HEK293 (cell line): Measurements from ENCODE around the gene ERBB4.

ENCODE experiments used
- CTCF ChIA-PET: fragments of 350-600 bp; formaldehyde crosslinking; extraction: SDS; loops from one replicate; lab custom pipeline; 2021; ENCODE audit warnings: antibody characterized with exemption; lab: Yijun Ruan, JAX
- POLR2A ChIA-PET: fragments of 300-600 bp; formaldehyde crosslinking; extraction: SDS; loops from one replicate; lab custom pipeline; 2020; ENCODE audit warnings: antibody characterized with exemption, inconsistent platforms; lab: Yijun Ruan, JAX
- H3K27ac ChIP-seq: fragments of 200-500 bp; sonication (Bioruptor generic); 2 replicates; pipeline ENCODE4 v1.5.1; 2014; ENCODE audit warnings: low read depth, low read length, control low read depth, inconsistent platforms; ENCODE audit errors: extremely low read depth
- H3K36me3 ChIP-seq, 2 experiments: fragments of 200-500 bp in 1 of 2; sonication (Bioruptor generic) in 1 of 2; 1 replicate in 1 of 2; 2 replicates in 1 of 2; pipeline ENCODE4 v1.5.1; 2014 to 2017; ENCODE audit warnings: inconsistent platforms in 2 of 2, low read length in 2 of 2; ENCODE audit not compliant: control insufficient read depth in 2 of 2, insufficient read depth in 1 of 2
- H3K4me1 ChIP-seq: fragments of 200-500 bp; sonication (Bioruptor generic); 2 replicates; pipeline ENCODE4 v1.5.1; 2014; ENCODE audit warnings: mild to moderate bottlenecking, low read length, inconsistent platforms; ENCODE audit not compliant: control insufficient read depth, insufficient read depth
- H3K4me3 ChIP-seq: 2 replicates; pipeline ENCODE4 v1.5.1; 2011; ENCODE audit warnings: low read depth, mild to moderate bottlenecking, control low read depth, low read length, moderate library complexity
- H3K9me3 ChIP-seq: fragments of 200-500 bp; sonication (Bioruptor generic); 2 replicates; pipeline ENCODE4 v1.5.1; 2014; ENCODE audit warnings: low read depth, low read length, inconsistent platforms; ENCODE audit not compliant: control insufficient read depth, insufficient read depth
- BCL11B ChIP-seq: fragments of 450-650 bp; formaldehyde crosslinking; IDR thresholded peaks from 2 replicates; pipeline ENCODE4 v1.5.1; 2016; ENCODE audit warnings: low read depth, missing biosample characterization, missing genetic modification characterization
- FEZF1 ChIP-seq: fragments of 450-650 bp; formaldehyde crosslinking; IDR thresholded peaks from 2 replicates; pipeline ENCODE4 v1.5.1; 2016; ENCODE audit warnings: missing biosample characterization, missing genetic modification characterization
- IKZF3 ChIP-seq: fragments of 450-650 bp; IDR thresholded peaks from 2 replicates; pipeline ENCODE4 v1.5.0; 2018; ENCODE audit warnings: missing biosample characterization, mild to moderate bottlenecking, missing genetic modification characterization, moderate library complexity
- MZF1 ChIP-seq: fragments of 450-650 bp; formaldehyde crosslinking; IDR thresholded peaks from 2 replicates; pipeline ENCODE4 v1.5.1; 2017; ENCODE audit warnings: missing biosample characterization, missing genetic modification characterization, borderline replicate concordance
- RBAK ChIP-seq: fragments of 450-650 bp; formaldehyde crosslinking; IDR thresholded peaks from 2 replicates; pipeline ENCODE4 v1.5.1; 2016; ENCODE audit warnings: missing biosample characterization, missing genetic modification characterization
- REPIN1 ChIP-seq: fragments of 450-650 bp; formaldehyde crosslinking; IDR thresholded peaks from 2 replicates; pipeline ENCODE4 v1.5.1; 2017; ENCODE audit warnings: missing biosample characterization, missing genetic modification characterization, low read depth
- SCRT1 ChIP-seq: fragments of 450-650 bp; formaldehyde crosslinking; IDR thresholded peaks from 2 replicates; pipeline ENCODE4 v1.5.1; 2016; ENCODE audit warnings: missing biosample characterization, missing genetic modification characterization, borderline replicate concordance
- ZBTB20 ChIP-seq: fragments of 450-650 bp; formaldehyde crosslinking; IDR thresholded peaks from 2 replicates; pipeline ENCODE4 v1.5.1; 2016; ENCODE audit warnings: missing biosample characterization, missing genetic modification characterization
- ZFP3 ChIP-seq: fragments of 450-650 bp; formaldehyde crosslinking; IDR thresholded peaks from 2 replicates; pipeline ENCODE4 v1.5.1; 2016; ENCODE audit warnings: low read depth, missing biosample characterization, missing genetic modification characterization
- ZNF132 ChIP-seq: fragments of 450-650 bp; formaldehyde crosslinking; IDR thresholded peaks from 2 replicates; pipeline ENCODE4 v1.5.1; 2017; ENCODE audit warnings: missing biosample characterization, missing genetic modification characterization, borderline replicate concordance
- ZNF24 ChIP-seq: fragments of 450-650 bp; formaldehyde crosslinking; IDR thresholded peaks from 2 replicates; pipeline ENCODE4 v1.5.1; 2016; ENCODE audit warnings: missing biosample characterization, missing genetic modification characterization
- ZNF37A ChIP-seq: fragments of 450-650 bp; IDR thresholded peaks from 2 replicates; pipeline ENCODE4 v1.5.1; 2018; ENCODE audit warnings: missing biosample characterization, missing genetic modification characterization
- ZNF530 ChIP-seq: fragments of 450-650 bp; formaldehyde crosslinking; IDR thresholded peaks from 2 replicates; pipeline ENCODE4 v1.5.1; 2016; ENCODE audit warnings: low read depth, missing biosample characterization, missing genetic modification characterization
- TF ChIP-seq, protein P1 (sequence below): fragments of 450-650 bp; formaldehyde crosslinking; IDR thresholded peaks from 2 replicates; pipeline ENCODE4 v1.5.1; 2016; ENCODE audit warnings: missing biosample characterization, missing genetic modification characterization
- TF ChIP-seq, protein P2 (sequence below): fragments of 450-650 bp; formaldehyde crosslinking; IDR thresholded peaks from 2 replicates; pipeline ENCODE4 v1.5.1; 2016; ENCODE audit warnings: missing biosample characterization, missing genetic modification characterization
- TF ChIP-seq, protein P3 (sequence below): fragments of 450-650 bp; formaldehyde crosslinking; IDR thresholded peaks from 2 replicates; pipeline ENCODE4 v1.5.1; 2016; ENCODE audit warnings: missing biosample characterization, missing genetic modification characterization

ERBB4 gene

DNA sequence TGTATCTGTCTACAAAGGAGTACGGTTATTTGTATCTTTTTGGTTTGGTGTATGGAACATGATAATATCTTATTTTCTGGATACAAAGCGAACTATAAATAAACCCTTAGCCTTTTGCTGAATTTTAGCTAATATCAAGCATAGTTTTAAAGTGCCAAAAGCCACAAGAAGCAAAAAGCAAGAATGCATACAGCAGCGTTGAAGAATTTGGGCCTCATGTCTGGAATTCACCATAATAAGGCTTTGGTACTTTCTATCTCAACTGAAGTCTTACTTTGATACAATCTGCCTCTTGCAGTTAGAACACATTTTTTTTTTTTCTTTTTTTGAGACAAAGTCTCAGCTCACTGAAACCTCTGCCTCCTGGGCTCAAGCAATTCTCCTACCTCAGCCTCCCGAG lies 151.5 kb downstream of the ERBB4 start:
- Histone ChIP-seq H3K4me3 (no peak overlapping the region), H3K36me3 (no peaks in the 10 kb centered on the region), H3K9me3 (no peaks in the 10 kb centered on the region), H3K27ac (no peak overlapping the region), H3K4me1 (peaks cover 20% of the 10 kb centered on the region)
- TF ChIP-seq SCRT1, result no peak
- TF ChIP-seq BCL11B, result no peak
- no peak for TF ChIP-seq ZNF24 (tag by site-specific recombination)
- TF ChIP-seq ZBTB20 (tag by site-specific recombination), result no peak
- no peak for TF ChIP-seq REPIN1 (tag by site-specific recombination)
- TF ChIP-seq, protein P1, sequence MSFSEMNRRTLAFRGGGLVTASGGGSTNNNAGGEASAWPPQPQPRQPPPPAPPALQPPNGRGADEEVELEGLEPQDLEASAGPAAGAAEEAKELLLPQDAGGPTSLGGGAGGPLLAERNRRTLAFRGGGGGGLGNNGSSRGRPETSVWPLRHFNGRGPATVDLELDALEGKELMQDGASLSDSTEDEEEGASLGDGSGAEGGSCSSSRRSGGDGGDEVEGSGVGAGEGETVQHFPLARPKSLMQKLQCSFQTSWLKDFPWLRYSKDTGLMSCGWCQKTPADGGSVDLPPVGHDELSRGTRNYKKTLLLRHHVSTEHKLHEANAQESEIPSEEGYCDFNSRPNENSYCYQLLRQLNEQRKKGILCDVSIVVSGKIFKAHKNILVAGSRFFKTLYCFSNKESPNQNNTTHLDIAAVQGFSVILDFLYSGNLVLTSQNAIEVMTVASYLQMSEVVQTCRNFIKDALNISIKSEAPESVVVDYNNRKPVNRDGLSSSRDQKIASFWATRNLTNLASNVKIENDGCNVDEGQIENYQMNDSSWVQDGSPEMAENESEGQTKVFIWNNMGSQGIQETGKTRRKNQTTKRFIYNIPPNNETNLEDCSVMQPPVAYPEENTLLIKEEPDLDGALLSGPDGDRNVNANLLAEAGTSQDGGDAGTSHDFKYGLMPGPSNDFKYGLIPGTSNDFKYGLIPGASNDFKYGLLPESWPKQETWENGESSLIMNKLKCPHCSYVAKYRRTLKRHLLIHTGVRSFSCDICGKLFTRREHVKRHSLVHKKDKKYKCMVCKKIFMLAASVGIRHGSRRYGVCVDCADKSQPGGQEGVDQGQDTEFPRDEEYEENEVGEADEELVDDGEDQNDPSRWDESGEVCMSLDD (tag by site-specific recombination), result no peak
- TF ChIP-seq ZFP3, result no peak
- TF ChIP-seq, protein P2, sequence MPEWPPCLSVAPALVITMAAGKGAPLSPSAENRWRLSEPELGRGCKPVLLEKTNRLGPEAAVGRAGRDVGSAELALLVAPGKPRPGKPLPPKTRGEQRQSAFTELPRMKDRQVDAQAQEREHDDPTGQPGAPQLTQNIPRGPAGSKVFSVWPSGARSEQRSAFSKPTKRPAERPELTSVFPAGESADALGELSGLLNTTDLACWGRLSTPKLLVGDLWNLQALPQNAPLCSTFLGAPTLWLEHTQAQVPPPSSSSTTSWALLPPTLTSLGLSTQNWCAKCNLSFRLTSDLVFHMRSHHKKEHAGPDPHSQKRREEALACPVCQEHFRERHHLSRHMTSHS (tag by site-specific recombination), result no peak
- TF ChIP-seq ZNF37A (tag by site-specific recombination), result no peak
- TF ChIP-seq, protein P3, sequence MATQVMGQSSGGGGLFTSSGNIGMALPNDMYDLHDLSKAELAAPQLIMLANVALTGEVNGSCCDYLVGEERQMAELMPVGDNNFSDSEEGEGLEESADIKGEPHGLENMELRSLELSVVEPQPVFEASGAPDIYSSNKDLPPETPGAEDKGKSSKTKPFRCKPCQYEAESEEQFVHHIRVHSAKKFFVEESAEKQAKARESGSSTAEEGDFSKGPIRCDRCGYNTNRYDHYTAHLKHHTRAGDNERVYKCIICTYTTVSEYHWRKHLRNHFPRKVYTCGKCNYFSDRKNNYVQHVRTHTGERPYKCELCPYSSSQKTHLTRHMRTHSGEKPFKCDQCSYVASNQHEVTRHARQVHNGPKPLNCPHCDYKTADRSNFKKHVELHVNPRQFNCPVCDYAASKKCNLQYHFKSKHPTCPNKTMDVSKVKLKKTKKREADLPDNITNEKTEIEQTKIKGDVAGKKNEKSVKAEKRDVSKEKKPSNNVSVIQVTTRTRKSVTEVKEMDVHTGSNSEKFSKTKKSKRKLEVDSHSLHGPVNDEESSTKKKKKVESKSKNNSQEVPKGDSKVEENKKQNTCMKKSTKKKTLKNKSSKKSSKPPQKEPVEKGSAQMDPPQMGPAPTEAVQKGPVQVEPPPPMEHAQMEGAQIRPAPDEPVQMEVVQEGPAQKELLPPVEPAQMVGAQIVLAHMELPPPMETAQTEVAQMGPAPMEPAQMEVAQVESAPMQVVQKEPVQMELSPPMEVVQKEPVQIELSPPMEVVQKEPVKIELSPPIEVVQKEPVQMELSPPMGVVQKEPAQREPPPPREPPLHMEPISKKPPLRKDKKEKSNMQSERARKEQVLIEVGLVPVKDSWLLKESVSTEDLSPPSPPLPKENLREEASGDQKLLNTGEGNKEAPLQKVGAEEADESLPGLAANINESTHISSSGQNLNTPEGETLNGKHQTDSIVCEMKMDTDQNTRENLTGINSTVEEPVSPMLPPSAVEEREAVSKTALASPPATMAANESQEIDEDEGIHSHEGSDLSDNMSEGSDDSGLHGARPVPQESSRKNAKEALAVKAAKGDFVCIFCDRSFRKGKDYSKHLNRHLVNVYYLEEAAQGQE (tag by site-specific recombination), result no peak
- no peak for TF ChIP-seq ZNF530 (tag by site-specific recombination)
- ChIA-PET POLR2A (interaction anchor here (0.7 kb wide), 1 partner anchor 1830 kb away, joined by 3 read pairs; no protein-coding TSS in a partner anchor), CTCF (interaction anchor here (0.6 to 1.1 kb wide), 2 partner anchors 17 to 175 kb away, joined by 3 to 4 read pairs; no protein-coding TSS in a partner anchor)

DNA sequence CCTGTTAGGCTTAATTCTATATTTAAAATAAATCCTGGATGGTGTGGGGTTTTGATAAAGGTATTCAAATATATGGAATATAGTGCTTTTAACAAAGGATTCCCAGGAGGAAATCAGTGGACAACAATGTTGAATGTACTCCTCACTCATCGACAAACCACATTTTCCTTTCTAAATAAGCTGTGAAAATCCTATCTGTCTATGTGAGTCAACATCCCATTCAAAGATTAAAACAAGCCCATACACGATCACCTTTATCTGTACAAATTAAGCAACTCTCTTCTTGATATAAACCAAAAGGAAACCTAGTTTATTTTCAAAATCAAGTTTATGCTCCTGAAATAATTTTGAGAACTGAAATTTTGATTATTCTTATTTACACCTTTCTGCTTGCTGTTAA lies 153.4 kb downstream of the ERBB4 start:
- no peak overlapping the region for H3K27ac ChIP-seq
- H3K36me3 ChIP-seq, result no peaks in the 10 kb centered on the region
- no peak overlapping the region for H3K4me3 ChIP-seq
- ChIA-PET CTCF (interaction anchor here (0.6 to 0.8 kb wide), 2 partner anchors 31 to 613 kb away, joined by 4 to 5 read pairs; no protein-coding TSS in a partner anchor), POLR2A (interaction anchor here (0.9 kb wide), 1 partner anchor 154 kb away, joined by 4 read pairs; the partner anchor contains the start of gene ERBB4)
- H3K9me3 ChIP-seq, result no peaks in the 10 kb centered on the region
- TF ChIP-seq RBAK (tag by site-specific recombination) (no peak), SCRT1 (no peak), MZF1 (tag by site-specific recombination) (no peak), IKZF3 (tag by site-specific recombination) (0 out of 2 replicates have a peak, but pooled peaks have one; percentile 22), FEZF1 (tag by site-specific recombination) (0 out of 2 replicates have a peak, but pooled peaks have one; percentile 1), BCL11B (no peak), ZNF132 (tag by site-specific recombination) (no peak)
- H3K4me1 ChIP-seq, result peaks cover 26% of the 10 kb centered on the region
